GM12878 (cell line): ENCODE measurements around the gene UTP4. TPM values are rescaled to one million over a fixed set of nuclear protein-coding genes. Genes with fewer than 3 reads are reported as not detected.

Experiments
- ATAC-seq: fragments of 200-7000 bp; cut with Tn5 transposase; 3 replicates; pipeline ENCODE4 v1.9.1; 2020; ENCODE audit warnings: mild to moderate bottlenecking, moderate library complexity
- BruUV-seq: library from RNA; stranded (reverse); fragments of 400-500 nt; replicated peaks from 2 replicates; lab custom pipeline; 2021; lab: Mats Ljungman, UMichigan
- CTCF ChIA-PET: fragments of 300-600 bp; sonication (Branson Sonifier 250); formaldehyde crosslinking; extraction: SDS; loops from one replicate; lab custom pipeline; 2021; ENCODE audit warnings: inconsistent platforms; lab: Yijun Ruan, JAX
- POLR2A ChIA-PET: fragments of 350-600 bp; formaldehyde crosslinking; extraction: SDS; loops from one replicate; lab custom pipeline; 2021; ENCODE audit warnings: inconsistent platforms; lab: Charles Lee
- RAD21 ChIA-PET: fragments of 300-600 bp; sonication (Branson Sonifier 250); formaldehyde crosslinking; loops from one replicate; lab custom pipeline; 2023; ENCODE audit warnings: antibody characterized with exemption; ENCODE audit not compliant: unreplicated experiment; lab: Charles Lee
- SMC1A ChIA-PET: fragments of 300-600 bp; sonication (Branson Sonifier 250); formaldehyde crosslinking; loops from one replicate; lab custom pipeline; 2023; ENCODE audit not compliant: unreplicated experiment, uncharacterized antibody; lab: Charles Lee
- DNase-seq: peaks from one replicate; pipeline ENCODE4 v3.0.0-alpha.2; 2011; ENCODE audit warnings: low read depth, low spot score
- FAIRE-seq: peaks from 3 replicates; lab custom pipeline; 2011; peaks lifted over from hg19 to GRCh38; lab: Jason Lieb, UNC
- H2AFZ ChIP-seq: 2 replicates; pipeline ENCODE4 v1.6.0; 2011; ENCODE audit warnings: low read depth, low read length, control low read depth; ENCODE audit not compliant: control insufficient read depth
- H3K27ac ChIP-seq: 2 replicates; pipeline ENCODE4 v1.5.1; 2011; ENCODE audit warnings: control low read depth; ENCODE audit not compliant: control insufficient read depth, insufficient read depth
- H3K27me3 ChIP-seq, 2 experiments: replicated peaks in 1 of 2; 2 replicates each; pipeline versions ENCODE4 v1.6.0 to v1.6.1; 2011; ENCODE audit warnings: low read length in 1 of 2; ENCODE audit not compliant: control insufficient read depth in 2 of 2, insufficient read depth in 2 of 2
- H3K36me3 ChIP-seq, 2 experiments: 2 replicates each; pipeline ENCODE4 v1.5.1; 2011; ENCODE audit warnings: low read length in 1 of 2; ENCODE audit not compliant: control insufficient read depth in 2 of 2, insufficient read depth in 2 of 2
- H3K4me1 ChIP-seq: 2 replicates; pipeline ENCODE4 v1.6.1; 2011; ENCODE audit warnings: mild to moderate bottlenecking, low read length, moderate library complexity, mixed read lengths; ENCODE audit not compliant: control insufficient read depth, insufficient read depth
- H3K4me2 ChIP-seq: 2 replicates; pipeline ENCODE4 v1.6.0; 2011; ENCODE audit warnings: control low read depth; ENCODE audit not compliant: control insufficient read depth, insufficient read depth
- H3K4me3 ChIP-seq: fragments of 200-600 bp; sonication (generic); 2 replicates; pipeline ENCODE4 v1.5.1; 2016
- H3K79me2 ChIP-seq: 2 replicates; pipeline ENCODE4 v1.6.0; 2011; ENCODE audit warnings: low read length; ENCODE audit not compliant: control insufficient read depth, insufficient read depth
- H3K9ac ChIP-seq: 2 replicates; pipeline ENCODE4 v1.8.0; 2011; ENCODE audit warnings: low read length, control low read depth, mixed read lengths; ENCODE audit not compliant: control insufficient read depth, insufficient read depth
- H3K9me3 ChIP-seq: replicated peaks from 3 replicates; pipeline ENCODE4 v1.5.1; 2011; ENCODE audit warnings: mild to moderate bottlenecking, low read length; ENCODE audit not compliant: control insufficient read depth, insufficient read depth
- H4K20me1 ChIP-seq: 2 replicates; pipeline ENCODE4 v1.6.0; 2011; ENCODE audit not compliant: control insufficient read depth, insufficient read depth
- ZNF207 ChIP-seq: fragments of 450-650 bp; IDR thresholded peaks from 2 replicates; pipeline ENCODE4 v1.6.1; 2014; ENCODE audit warnings: antibody characterized with exemption, mild to moderate bottlenecking, borderline replicate concordance
- WGBS: methylation state at CpG from one replicate; pipeline ENCODE4 v1.1.6; 2016; ENCODE audit warnings: low lambda C conversion rate; ENCODE audit not compliant: insufficient replicate concordance, insufficient coverage; ENCODE audit errors: missing lambda C conversion rate; 5-methylcytosine and 5-hydroxymethylcytosine counted together
- in situ Hi-C: fragments of 300-500 bp; cut with MboI; formaldehyde crosslinking; loops from 9 replicates; pipeline ENCODE4 v1.14.3; 2018; ENCODE audit warnings: mixed read lengths
- intact Hi-C: fragments of 100-400 bp; cut with micrococcal nuclease; formaldehyde crosslinking; loops from one replicate; pipeline ENCODE4 v1.14.2; 2022; ENCODE audit not compliant: unreplicated experiment
- polyA plus RNA-seq, 11 experiments: library from polyadenylated mRNA; depleted of rRNA in 4 of 11; unstranded in 6 of 11; stranded (reverse) in 5 of 11; fragments of >200 nt; fragmentation: Nextera tagmentation in 4 of 11; fragmentation: Illumina TruSeq in 1 of 11; extraction: Ambion mirVana in 4 of 11; extraction: Trizol in 1 of 11; gene quantifications; 1 replicate in 1 of 11; 2 replicates in 10 of 11; pipeline versions ENCODE4 v1.2.1 to v1.2.3, GENCODE V29; 2011 to 2016; ENCODE audit warnings: inconsistent platforms in 2 of 11, missing spikeins in 2 of 11, low read depth in 1 of 11
- small RNA-seq: library from RNA; depleted of rRNA; stranded (forward); fragments of <200 nt; gene quantifications from one replicate; pipeline ENCODE3, GENCODE V24; 2014
- total RNA-seq, 4 experiments: library from RNA; depleted of rRNA in 3 of 4; stranded (reverse); fragments of >200 nt in 3 of 4; fragmentation: Illumina TruSeq in 1 of 4; extraction: Trizol in 1 of 4; gene quantifications; 2 replicates each; pipeline versions ENCODE4 v1.2.1 to v1.2.3, GENCODE V29; 2013 to 2021
- TF ChIP-seq, protein P1 (sequence below): IDR thresholded peaks from 2 replicates; pipeline ENCODE4 v1.6.1; 2011; ENCODE audit warnings: borderline replicate concordance, low read depth, mild to moderate bottlenecking, moderate library complexity, low read length; ENCODE audit not compliant: insufficient read depth, poor library complexity, severe bottlenecking

UTP4 gene
- total and polyA plus RNA-seq, 10 of the 15 experiments (the other 5 are each of a cell fraction or from before 2014, with no cell fraction given), result 32.5 to 131 (median 84.0) TPM

DNA sequence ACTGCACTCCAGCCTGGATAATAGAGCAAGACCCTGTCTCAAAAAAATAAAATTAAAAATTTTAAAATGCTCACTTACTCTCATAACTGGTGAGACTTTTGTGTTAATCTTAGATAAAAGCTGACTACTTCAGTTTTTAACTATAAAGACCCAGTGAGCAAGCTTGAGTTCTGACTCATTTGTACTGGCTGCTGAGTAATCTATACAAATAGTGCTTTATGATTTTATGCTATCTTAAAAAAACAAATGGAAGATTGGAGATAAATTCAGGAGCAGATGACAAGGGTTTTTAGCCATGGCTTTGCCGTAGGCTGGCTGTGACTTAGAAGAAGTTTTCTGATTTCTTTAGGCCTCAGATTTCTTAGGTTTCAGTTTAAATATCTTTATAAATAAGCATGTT is 85.0 kb downstream of the UTP4 start:
- Histone ChIP-seq H4K20me1 (no peaks in the 10 kb centered on the region), H3K9ac (no peak overlapping the region), H3K4me1 (no peaks in the 10 kb centered on the region), H3K4me2 (no peak overlapping the region), H3K79me2 (no peaks in the 10 kb centered on the region), H3K9me3 (no peaks in the 10 kb centered on the region), H3K27me3 (no peaks in the 10 kb centered on the region), H3K36me3 (no peaks in the 10 kb centered on the region), H3K4me3 (no peak overlapping the region), H2AFZ (no peak overlapping the region), H3K27ac (no peak overlapping the region)
- in situ Hi-C loops (no loop called here), intact Hi-C loops (no loop called here)
- no peak for ATAC-seq
- ChIA-PET POLR2A (no interaction called here), SMC1A (interaction anchor here (0.5 to 1.5 kb wide), 2 partner anchors 67 to 212 kb away, joined by 3 to 6 read pairs; no protein-coding TSS in a partner anchor), RAD21 (no interaction called here), CTCF (interaction anchor here (1.1 kb wide), 1 partner anchor 67 kb away, joined by 3 read pairs; no protein-coding TSS in a partner anchor)
- DNase-seq, result no peak
- BruUV-seq, result no TSS peak
- TF ChIP-seq, protein P1, sequence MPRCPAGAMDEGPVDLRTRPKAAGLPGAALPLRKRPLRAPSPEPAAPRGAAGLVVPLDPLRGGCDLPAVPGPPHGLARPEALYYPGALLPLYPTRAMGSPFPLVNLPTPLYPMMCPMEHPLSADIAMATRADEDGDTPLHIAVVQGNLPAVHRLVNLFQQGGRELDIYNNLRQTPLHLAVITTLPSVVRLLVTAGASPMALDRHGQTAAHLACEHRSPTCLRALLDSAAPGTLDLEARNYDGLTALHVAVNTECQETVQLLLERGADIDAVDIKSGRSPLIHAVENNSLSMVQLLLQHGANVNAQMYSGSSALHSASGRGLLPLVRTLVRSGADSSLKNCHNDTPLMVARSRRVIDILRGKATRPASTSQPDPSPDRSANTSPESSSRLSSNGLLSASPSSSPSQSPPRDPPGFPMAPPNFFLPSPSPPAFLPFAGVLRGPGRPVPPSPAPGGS, result peak; percentile 14
- no peak for TF ChIP-seq ZNF207
- 100% methylated on average over 1 of the region's 1 CpG for WGBS
- no peak for FAIRE-seq

Small RNA genes lying within 50 kb of the gene (small RNA-seq; reads per million reads assigned to genes)
- gene RF00019, result not detected
- not detected for gene RNU6-22P

Other genes starting within 250 kb of the UTP4 start
Only the 7 nearest of the 8 such genes appear.
- gene HAS3, start 27.0 kb upstream of the UTP4 start, total RNA-seq (2014; rRNA removed), result 0.06 TPM in 1 of 2 replicates, not detected in the other
- gene HAS3, start 27.0 kb upstream of the UTP4 start, total RNA-seq (2014; rRNA removed; fragmentation: Illumina TruSeq; extraction: Trizol), result 0.05 and 0.13 TPM in 2 replicates
- gene HAS3, start 27.0 kb upstream of the UTP4 start, total RNA-seq (2021), result 0.32 and 0.56 TPM in 2 replicates
- 0.22 TPM in 2 replicates for gene HAS3, start 27.0 kb upstream of the UTP4 start, polyA plus RNA-seq (2011; rRNA removed)
- 0.16 and 0.19 TPM in 2 replicates for gene HAS3, start 27.0 kb upstream of the UTP4 start, polyA plus RNA-seq (2014; fragmentation: Illumina TruSeq; extraction: Trizol)
- under 1 TPM in 1 of 2 experiments, not detected in 1; 0.09 TPM for gene HAS3, start 27.0 kb upstream of the UTP4 start, polyA plus RNA-seq (2014; fragmentation: Nextera tagmentation; extraction: Ambion mirVana)
- gene HAS3, start 27.0 kb upstream of the UTP4 start, polyA plus RNA-seq (2014; rRNA removed), result 0.18 and 0.36 TPM in 2 replicates
- under 1 TPM in 1 of 2 experiments, not detected in 1; 0.48 TPM for gene HAS3, start 27.0 kb upstream of the UTP4 start, polyA plus RNA-seq (2016; fragmentation: Nextera tagmentation; extraction: Ambion mirVana)
- 42.0 and 44.1 TPM in 2 replicates for gene CHTF8, start 61 bp upstream of the UTP4 start, total RNA-seq (2014; rRNA removed)
- gene CHTF8, start 61 bp upstream of the UTP4 start, total RNA-seq (2014; rRNA removed; fragmentation: Illumina TruSeq; extraction: Trizol), result 91.6 and 93.4 TPM in 2 replicates
- 130 and 133 TPM in 2 replicates for gene CHTF8, start 61 bp upstream of the UTP4 start, total RNA-seq (2021)
- gene CHTF8, start 61 bp upstream of the UTP4 start, polyA plus RNA-seq (2011; rRNA removed), result 78.0 and 121 TPM in 2 replicates
- gene CHTF8, start 61 bp upstream of the UTP4 start, polyA plus RNA-seq (2014; fragmentation: Illumina TruSeq; extraction: Trizol), result 136 and 159 TPM in 2 replicates
- gene CHTF8, start 61 bp upstream of the UTP4 start, polyA plus RNA-seq (2014; fragmentation: Nextera tagmentation; extraction: Ambion mirVana), result 10 to 100 TPM; 18.5 to 52.7 TPM
- gene CHTF8, start 61 bp upstream of the UTP4 start, polyA plus RNA-seq (2014; rRNA removed), result 146 and 153 TPM in 2 replicates
- gene CHTF8, start 61 bp upstream of the UTP4 start, polyA plus RNA-seq (2016; fragmentation: Nextera tagmentation; extraction: Ambion mirVana), result 100 to 1,000 TPM; 101 to 103 TPM
- gene SNTB2, start 54.5 kb downstream of the UTP4 start, total RNA-seq (2014; rRNA removed), result 5.2 and 6.9 TPM in 2 replicates
- 4.8 and 5.5 TPM in 2 replicates for gene SNTB2, start 54.5 kb downstream of the UTP4 start, total RNA-seq (2014; rRNA removed; fragmentation: Illumina TruSeq; extraction: Trizol)
- 12.7 and 15.7 TPM in 2 replicates for gene SNTB2, start 54.5 kb downstream of the UTP4 start, total RNA-seq (2021)
- 6.6 TPM in 2 replicates for gene SNTB2, start 54.5 kb downstream of the UTP4 start, polyA plus RNA-seq (2011; rRNA removed)
- gene SNTB2, start 54.5 kb downstream of the UTP4 start, polyA plus RNA-seq (2014; fragmentation: Illumina TruSeq; extraction: Trizol), result 4.7 and 4.8 TPM in 2 replicates
- gene SNTB2, start 54.5 kb downstream of the UTP4 start, polyA plus RNA-seq (2014; fragmentation: Nextera tagmentation; extraction: Ambion mirVana), result 1 to 10 TPM; 1.2 to 1.4 TPM
- 6.5 and 7.9 TPM in 2 replicates for gene SNTB2, start 54.5 kb downstream of the UTP4 start, polyA plus RNA-seq (2014; rRNA removed)
- gene SNTB2, start 54.5 kb downstream of the UTP4 start, polyA plus RNA-seq (2016; fragmentation: Nextera tagmentation; extraction: Ambion mirVana), result 1 to 10 TPM; 1.3 to 2.2 TPM
- gene VPS4A, start 178.7 kb downstream of the UTP4 start, total RNA-seq (2014; rRNA removed), result 21.4 and 22.5 TPM in 2 replicates
- gene VPS4A, start 178.7 kb downstream of the UTP4 start, total RNA-seq (2014; rRNA removed; fragmentation: Illumina TruSeq; extraction: Trizol), result 16.1 and 17.2 TPM in 2 replicates
- gene VPS4A, start 178.7 kb downstream of the UTP4 start, total RNA-seq (2021), result 21.4 and 22.2 TPM in 2 replicates
- gene VPS4A, start 178.7 kb downstream of the UTP4 start, polyA plus RNA-seq (2011; rRNA removed), result 5.7 and 8.7 TPM in 2 replicates
- 13.8 and 22.2 TPM in 2 replicates for gene VPS4A, start 178.7 kb downstream of the UTP4 start, polyA plus RNA-seq (2014; fragmentation: Illumina TruSeq; extraction: Trizol)
- gene VPS4A, start 178.7 kb downstream of the UTP4 start, polyA plus RNA-seq (2014; fragmentation: Nextera tagmentation; extraction: Ambion mirVana), result 1 to 10 TPM; 5.2 to 8.7 TPM
- 20.3 and 24.0 TPM in 2 replicates for gene VPS4A, start 178.7 kb downstream of the UTP4 start, polyA plus RNA-seq (2014; rRNA removed)
- 10 to 100 TPM; 34.6 to 36.3 TPM for gene VPS4A, start 178.7 kb downstream of the UTP4 start, polyA plus RNA-seq (2016; fragmentation: Nextera tagmentation; extraction: Ambion mirVana)
- 32.5 and 42.0 TPM in 2 replicates for gene PDF, start 197.9 kb downstream of the UTP4 start, total RNA-seq (2014; rRNA removed)
- 2.4 and 3.0 TPM in 2 replicates for gene PDF, start 197.9 kb downstream of the UTP4 start, total RNA-seq (2014; rRNA removed; fragmentation: Illumina TruSeq; extraction: Trizol)
- 25.8 and 28.7 TPM in 2 replicates for gene PDF, start 197.9 kb downstream of the UTP4 start, total RNA-seq (2021)
- 1.4 and 4.6 TPM in 2 replicates for gene PDF, start 197.9 kb downstream of the UTP4 start, polyA plus RNA-seq (2011; rRNA removed)
- gene PDF, start 197.9 kb downstream of the UTP4 start, polyA plus RNA-seq (2014; fragmentation: Illumina TruSeq; extraction: Trizol), result 1.9 and 2.4 TPM in 2 replicates
- gene PDF, start 197.9 kb downstream of the UTP4 start, polyA plus RNA-seq (2014; fragmentation: Nextera tagmentation; extraction: Ambion mirVana), result under 1 TPM; 0.13 to 0.37 TPM
- 30.1 and 37.6 TPM in 2 replicates for gene PDF, start 197.9 kb downstream of the UTP4 start, polyA plus RNA-seq (2014; rRNA removed)
- gene PDF, start 197.9 kb downstream of the UTP4 start, polyA plus RNA-seq (2016; fragmentation: Nextera tagmentation; extraction: Ambion mirVana), result 10 to 100 TPM; 38.5 to 44.1 TPM
- 38.0 and 39.6 TPM in 2 replicates for gene COG8, start 206.9 kb downstream of the UTP4 start, total RNA-seq (2014; rRNA removed)
- 18.1 and 19.1 TPM in 2 replicates for gene COG8, start 206.9 kb downstream of the UTP4 start, total RNA-seq (2014; rRNA removed; fragmentation: Illumina TruSeq; extraction: Trizol)
- 29.9 and 38.6 TPM in 2 replicates for gene COG8, start 206.9 kb downstream of the UTP4 start, total RNA-seq (2021)
- gene COG8, start 206.9 kb downstream of the UTP4 start, polyA plus RNA-seq (2011; rRNA removed), result 12.4 and 20.3 TPM in 2 replicates
- gene COG8, start 206.9 kb downstream of the UTP4 start, polyA plus RNA-seq (2014; fragmentation: Illumina TruSeq; extraction: Trizol), result 13.1 and 17.5 TPM in 2 replicates
- 1 to 10 TPM; 2.8 to 3.1 TPM for gene COG8, start 206.9 kb downstream of the UTP4 start, polyA plus RNA-seq (2014; fragmentation: Nextera tagmentation; extraction: Ambion mirVana)
- 25.1 and 27.2 TPM in 2 replicates for gene COG8, start 206.9 kb downstream of the UTP4 start, polyA plus RNA-seq (2014; rRNA removed)
- 10 to 100 TPM; 29.2 to 31.0 TPM for gene COG8, start 206.9 kb downstream of the UTP4 start, polyA plus RNA-seq (2016; fragmentation: Nextera tagmentation; extraction: Ambion mirVana)
- 35.5 and 43.2 TPM in 2 replicates for gene NIP7, start 207.1 kb downstream of the UTP4 start, total RNA-seq (2014; rRNA removed)
- gene NIP7, start 207.1 kb downstream of the UTP4 start, total RNA-seq (2014; rRNA removed; fragmentation: Illumina TruSeq; extraction: Trizol), result 54.1 and 58.9 TPM in 2 replicates
- gene NIP7, start 207.1 kb downstream of the UTP4 start, total RNA-seq (2021), result 38.5 and 39.1 TPM in 2 replicates
- gene NIP7, start 207.1 kb downstream of the UTP4 start, polyA plus RNA-seq (2011; rRNA removed), result 18.8 and 20.7 TPM in 2 replicates
- 57.7 and 68.6 TPM in 2 replicates for gene NIP7, start 207.1 kb downstream of the UTP4 start, polyA plus RNA-seq (2014; fragmentation: Illumina TruSeq; extraction: Trizol)
- gene NIP7, start 207.1 kb downstream of the UTP4 start, polyA plus RNA-seq (2014; fragmentation: Nextera tagmentation; extraction: Ambion mirVana), result 10 to 100 TPM; 57.8 to 62.9 TPM
- 35.5 and 38.6 TPM in 2 replicates for gene NIP7, start 207.1 kb downstream of the UTP4 start, polyA plus RNA-seq (2014; rRNA removed)
- 10 to 100 TPM; 56.6 to 56.7 TPM for gene NIP7, start 207.1 kb downstream of the UTP4 start, polyA plus RNA-seq (2016; fragmentation: Nextera tagmentation; extraction: Ambion mirVana)